ENCODE measurements around the gene NPTX2. TPM values are rescaled to one million over a fixed set of nuclear protein-coding genes. Genes with fewer than 3 reads are reported as not detected.

Gene NPTX2
- total RNA-seq, 1 experiment from 2014 or later: 10.9 TPM

DNA sequence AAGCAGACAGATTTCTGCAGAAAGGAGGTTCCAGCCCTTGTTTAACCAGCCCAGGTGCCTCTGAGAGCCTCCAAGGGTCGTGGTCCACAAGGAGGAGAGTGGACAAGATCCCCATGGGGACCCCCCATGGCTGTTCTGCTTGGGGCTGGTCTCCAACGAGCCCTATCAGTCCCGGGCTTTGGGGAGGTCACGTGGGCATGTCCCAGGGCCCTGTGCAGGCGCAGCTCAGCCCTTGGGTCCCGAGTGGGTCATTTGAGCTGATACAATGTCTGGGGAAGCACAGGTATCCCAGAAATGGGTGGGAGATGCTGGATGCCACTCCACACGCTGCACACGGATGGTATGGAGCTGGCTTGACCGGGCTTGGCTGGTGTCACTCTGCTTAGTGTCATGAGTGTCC is 57.8 kb downstream of the NPTX2 start:
- DNase-seq (ENCODE audit: low spot score) (no peak), ATAC-seq (no peak)
- Mint-ChIP-seq H3K27me3 (ENCODE audit: low read depth) (peaks cover 32% of the 10 kb centered on the region), H3K36me3 (no peaks in the 10 kb centered on the region), H3K4me1 (no peaks in the 10 kb centered on the region), H3K27ac (no peak overlapping the region), H3K4me3 (no peak overlapping the region), H3K9me3 (peaks cover 17% of the 10 kb centered on the region)
- TF ChIP-seq JUN (CRISPR knock-in tag; IDR thresholded peaks at IDR 0.05) (no peak), ZNF232 (CRISPR knock-in tag; IDR thresholded peaks at IDR 0.05) (no peak), ATF1 (CRISPR knock-in tag; IDR thresholded peaks at IDR 0.05) (no peak), NFYB (CRISPR knock-in tag; conservative IDR thresholded peaks at IDR 0.05; ENCODE audit: low read depth) (no peak), CBFB (CRISPR knock-in tag; IDR thresholded peaks at IDR 0.05; ENCODE audit: low read depth) (no peak), ZNF416 (CRISPR knock-in tag; IDR thresholded peaks at IDR 0.05) (no peak), NFE2L1 (CRISPR knock-in tag; IDR thresholded peaks at IDR 0.05) (no peak), ESRRA (CRISPR knock-in tag; IDR thresholded peaks at IDR 0.05; ENCODE audit: borderline replicate concordance) (no peak), GABPB1 (CRISPR knock-in tag; IDR thresholded peaks at IDR 0.05) (no peak), TCF7 (CRISPR knock-in tag; IDR thresholded peaks at IDR 0.05; ENCODE audit: low read depth) (no peak)
- TF ChIP-seq, protein P1, sequence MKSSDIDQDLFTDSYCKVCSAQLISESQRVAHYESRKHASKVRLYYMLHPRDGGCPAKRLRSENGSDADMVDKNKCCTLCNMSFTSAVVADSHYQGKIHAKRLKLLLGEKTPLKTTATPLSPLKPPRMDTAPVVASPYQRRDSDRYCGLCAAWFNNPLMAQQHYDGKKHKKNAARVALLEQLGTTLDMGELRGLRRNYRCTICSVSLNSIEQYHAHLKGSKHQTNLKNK (CRISPR knock-in tag; IDR thresholded peaks at IDR 0.05): no peak
- TF ChIP-seq, protein P2, sequence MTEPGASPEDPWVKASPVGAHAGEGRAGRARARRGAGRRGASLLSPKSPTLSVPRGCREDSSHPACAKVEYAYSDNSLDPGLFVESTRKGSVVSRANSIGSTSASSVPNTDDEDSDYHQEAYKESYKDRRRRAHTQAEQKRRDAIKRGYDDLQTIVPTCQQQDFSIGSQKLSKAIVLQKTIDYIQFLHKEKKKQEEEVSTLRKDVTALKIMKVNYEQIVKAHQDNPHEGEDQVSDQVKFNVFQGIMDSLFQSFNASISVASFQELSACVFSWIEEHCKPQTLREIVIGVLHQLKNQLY (CRISPR knock-in tag; IDR thresholded peaks at IDR 0.05): no peak
- TF ChIP-seq, protein P3, sequence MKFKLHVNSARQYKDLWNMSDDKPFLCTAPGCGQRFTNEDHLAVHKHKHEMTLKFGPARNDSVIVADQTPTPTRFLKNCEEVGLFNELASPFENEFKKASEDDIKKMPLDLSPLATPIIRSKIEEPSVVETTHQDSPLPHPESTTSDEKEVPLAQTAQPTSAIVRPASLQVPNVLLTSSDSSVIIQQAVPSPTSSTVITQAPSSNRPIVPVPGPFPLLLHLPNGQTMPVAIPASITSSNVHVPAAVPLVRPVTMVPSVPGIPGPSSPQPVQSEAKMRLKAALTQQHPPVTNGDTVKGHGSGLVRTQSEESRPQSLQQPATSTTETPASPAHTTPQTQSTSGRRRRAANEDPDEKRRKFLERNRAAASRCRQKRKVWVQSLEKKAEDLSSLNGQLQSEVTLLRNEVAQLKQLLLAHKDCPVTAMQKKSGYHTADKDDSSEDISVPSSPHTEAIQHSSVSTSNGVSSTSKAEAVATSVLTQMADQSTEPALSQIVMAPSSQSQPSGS (CRISPR knock-in tag; IDR thresholded peaks at IDR 0.05; ENCODE audit: borderline replicate concordance, low read depth): no peak
- TF ChIP-seq, protein P4, sequence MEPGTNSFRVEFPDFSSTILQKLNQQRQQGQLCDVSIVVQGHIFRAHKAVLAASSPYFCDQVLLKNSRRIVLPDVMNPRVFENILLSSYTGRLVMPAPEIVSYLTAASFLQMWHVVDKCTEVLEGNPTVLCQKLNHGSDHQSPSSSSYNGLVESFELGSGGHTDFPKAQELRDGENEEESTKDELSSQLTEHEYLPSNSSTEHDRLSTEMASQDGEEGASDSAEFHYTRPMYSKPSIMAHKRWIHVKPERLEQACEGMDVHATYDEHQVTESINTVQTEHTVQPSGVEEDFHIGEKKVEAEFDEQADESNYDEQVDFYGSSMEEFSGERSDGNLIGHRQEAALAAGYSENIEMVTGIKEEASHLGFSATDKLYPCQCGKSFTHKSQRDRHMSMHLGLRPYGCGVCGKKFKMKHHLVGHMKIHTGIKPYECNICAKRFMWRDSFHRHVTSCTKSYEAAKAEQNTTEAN (CRISPR knock-in tag; IDR thresholded peaks at IDR 0.05): no peak
- TF ChIP-seq, protein P5, sequence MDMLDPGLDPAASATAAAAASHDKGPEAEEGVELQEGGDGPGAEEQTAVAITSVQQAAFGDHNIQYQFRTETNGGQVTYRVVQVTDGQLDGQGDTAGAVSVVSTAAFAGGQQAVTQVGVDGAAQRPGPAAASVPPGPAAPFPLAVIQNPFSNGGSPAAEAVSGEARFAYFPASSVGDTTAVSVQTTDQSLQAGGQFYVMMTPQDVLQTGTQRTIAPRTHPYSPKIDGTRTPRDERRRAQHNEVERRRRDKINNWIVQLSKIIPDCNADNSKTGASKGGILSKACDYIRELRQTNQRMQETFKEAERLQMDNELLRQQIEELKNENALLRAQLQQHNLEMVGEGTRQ (CRISPR knock-in tag; IDR thresholded peaks at IDR 0.05): no peak
- CTCF ChIA-PET: interaction anchor here (1.3 kb wide), 1 partner anchor 55 kb away, joined by 3 read pairs; no protein-coding TSS in a partner anchor
- POLR2A ChIA-PET: no interaction called here

DNA sequence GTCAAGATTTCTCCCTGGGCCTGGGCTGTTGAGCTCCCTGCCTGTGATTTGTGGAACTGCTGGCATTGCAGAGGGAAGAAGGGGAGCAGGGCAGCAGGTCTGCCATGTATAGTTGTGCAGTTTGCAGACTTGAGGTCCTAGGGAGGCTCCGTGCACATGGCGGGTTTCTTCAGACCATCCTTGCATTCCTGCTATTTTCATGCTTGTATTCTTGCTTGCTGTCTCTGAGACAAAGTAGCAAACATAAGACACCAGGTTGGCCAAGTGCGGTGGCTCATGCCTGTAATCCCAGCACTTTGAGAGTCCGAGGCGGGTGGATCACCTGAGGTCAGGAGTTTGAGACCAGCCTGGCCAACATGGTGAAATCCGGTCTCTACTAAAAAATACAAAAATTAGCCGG is 61.1 kb downstream of the NPTX2 start:
- peaks cover 5% of the 10 kb centered on the region for H3K9me3 Mint-ChIP-seq
- H3K4me3 Mint-ChIP-seq: no peak overlapping the region
- no peak for ATAC-seq
- H3K27ac Mint-ChIP-seq: no peak overlapping the region
- TF ChIP-seq IRF2 (CRISPR knock-in tag; IDR thresholded peaks at IDR 0.05; ENCODE audit: borderline replicate concordance, low read depth) (no peak), CREM (CRISPR knock-in tag; IDR thresholded peaks at IDR 0.05) (no peak), NFE2L1 (CRISPR knock-in tag; IDR thresholded peaks at IDR 0.05) (no peak)
- TF ChIP-seq, protein P6, sequence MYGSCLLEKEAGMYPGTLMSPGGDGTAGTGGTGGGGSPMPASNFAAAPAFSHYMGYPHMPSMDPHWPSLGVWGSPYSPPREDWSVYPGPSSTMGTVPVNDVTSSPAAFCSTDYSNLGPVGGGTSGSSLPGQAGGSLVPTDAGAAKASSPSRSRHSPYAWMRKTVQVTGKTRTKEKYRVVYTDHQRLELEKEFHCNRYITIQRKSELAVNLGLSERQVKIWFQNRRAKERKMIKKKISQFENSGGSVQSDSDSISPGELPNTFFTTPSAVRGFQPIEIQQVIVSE (CRISPR knock-in tag; IDR thresholded peaks at IDR 0.05; ENCODE audit: borderline replicate concordance): no peak
- POLR2A ChIA-PET: no interaction called here
- DNase-seq (ENCODE audit: low spot score): no peak
- CTCF ChIA-PET: interaction anchor here (0.6 to 1.0 kb wide), 2 partner anchors 147 to 237 kb away, joined by 4 read pairs; no protein-coding TSS in a partner anchor
- H3K27me3 Mint-ChIP-seq (ENCODE audit: low read depth): peaks cover 5% of the 10 kb centered on the region; the same call in 1 of the 2 replicates
- H3K4me1 Mint-ChIP-seq: no peaks in the 10 kb centered on the region
- H3K36me3 Mint-ChIP-seq: no peaks in the 10 kb centered on the region

Other genes starting within 250 kb of the NPTX2 start
- gene BAIAP2L1, start 216.2 kb upstream of the NPTX2 start, total RNA-seq (2021): 35.5 to 37.5 TPM (median 36.8 TPM) in 3 replicates

All from WTC11 (cell line).